HG03457 (cell line): ENCODE measurements around the gene PDIK1L.
A peak's percentile ranks its signal among the peaks of the same experiment; 100 is the strongest.

Source experiments
- ATAC-seq: cut with Tn5 transposase; IDR thresholded peaks from one replicate; pipeline ENCODE4 v1.9.1; 2021; ENCODE audit warnings: moderate number of reproducible peaks; ENCODE audit not compliant: unreplicated experiment

PDIK1L gene

DNA sequence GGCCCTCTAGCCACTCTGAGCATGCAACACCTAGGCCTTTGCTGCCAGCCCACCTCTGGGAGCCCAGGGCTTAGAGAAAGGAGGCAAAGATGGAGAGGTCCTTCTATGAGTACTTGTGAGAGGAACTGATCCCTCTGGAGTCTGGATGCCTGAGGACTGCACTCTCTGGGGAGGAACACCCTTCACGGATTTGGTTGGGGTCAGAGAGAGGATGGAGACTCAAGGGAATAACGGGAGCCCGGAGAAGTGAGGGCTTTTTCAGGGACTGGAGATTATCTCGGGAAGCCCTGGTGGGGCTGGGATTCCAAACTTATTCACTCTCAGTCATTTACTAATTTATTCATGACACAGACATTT, 57.6 kb downstream of the PDIK1L start:
- ATAC-seq = no peak

DNA sequence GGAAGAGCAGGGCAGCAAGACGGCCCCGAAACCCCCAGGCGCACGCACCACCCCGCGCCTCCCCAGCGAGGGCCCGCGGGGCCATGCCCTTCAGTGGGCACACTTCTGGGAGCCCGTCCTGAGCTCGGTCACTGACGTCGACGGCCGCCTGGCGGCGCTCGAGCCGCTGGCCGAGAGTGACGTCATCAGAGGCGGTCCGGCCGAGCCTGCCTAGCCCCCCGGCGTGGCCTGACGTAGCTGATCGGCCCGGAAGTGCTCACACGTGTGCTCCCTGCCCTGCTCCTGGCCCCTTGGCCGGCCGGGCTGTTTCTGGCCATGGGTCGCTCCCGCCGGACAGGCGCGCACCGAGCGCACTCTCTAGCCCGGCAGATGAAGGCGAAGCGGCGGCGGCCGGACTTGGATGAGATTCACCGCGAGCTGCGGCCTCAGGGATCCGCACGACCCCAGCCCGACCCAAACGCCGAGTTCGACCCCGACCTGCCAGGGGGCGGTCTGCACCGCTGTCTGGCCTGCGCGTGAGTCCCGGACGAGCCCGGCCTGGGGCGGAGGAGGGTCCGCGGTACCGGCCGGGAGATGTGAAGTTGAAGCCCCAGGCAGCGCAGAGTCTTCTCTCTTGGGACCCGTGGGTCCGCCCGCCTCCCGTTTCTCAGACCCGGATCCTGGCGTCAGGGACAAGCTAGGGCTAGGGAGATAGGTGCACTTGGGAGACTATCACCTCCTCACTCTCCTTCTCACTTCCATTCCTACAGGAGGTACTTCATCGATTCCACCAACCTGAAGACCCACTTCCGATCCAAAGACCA, 58.2 kb downstream of the PDIK1L start, which contains the start of gene ZNF593:
Gene ZNF593, plus strand, starts transcription at position 240 of the 803 bp plus-strand sequence. Its CDS starts 76 bp downstream, at position 316.
- peak; percentile 82 for ATAC-seq

DNA sequence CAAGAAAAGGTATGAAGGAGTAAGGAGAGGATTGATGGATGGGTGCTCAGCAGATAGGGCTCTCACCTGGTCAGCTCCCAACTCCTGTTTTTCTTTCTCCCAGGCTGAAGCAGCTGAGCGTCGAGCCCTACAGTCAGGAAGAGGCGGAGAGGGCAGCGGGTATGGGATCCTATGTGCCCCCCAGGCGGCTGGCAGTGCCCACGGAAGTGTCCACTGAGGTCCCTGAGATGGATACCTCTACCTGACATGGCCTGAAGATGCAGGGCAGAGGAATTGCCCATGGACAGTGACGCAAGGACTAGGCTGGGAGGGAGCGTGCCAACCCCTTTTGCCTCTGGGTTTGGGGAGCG, 58.8 kb downstream of the PDIK1L start:
- no peak for ATAC-seq

DNA sequence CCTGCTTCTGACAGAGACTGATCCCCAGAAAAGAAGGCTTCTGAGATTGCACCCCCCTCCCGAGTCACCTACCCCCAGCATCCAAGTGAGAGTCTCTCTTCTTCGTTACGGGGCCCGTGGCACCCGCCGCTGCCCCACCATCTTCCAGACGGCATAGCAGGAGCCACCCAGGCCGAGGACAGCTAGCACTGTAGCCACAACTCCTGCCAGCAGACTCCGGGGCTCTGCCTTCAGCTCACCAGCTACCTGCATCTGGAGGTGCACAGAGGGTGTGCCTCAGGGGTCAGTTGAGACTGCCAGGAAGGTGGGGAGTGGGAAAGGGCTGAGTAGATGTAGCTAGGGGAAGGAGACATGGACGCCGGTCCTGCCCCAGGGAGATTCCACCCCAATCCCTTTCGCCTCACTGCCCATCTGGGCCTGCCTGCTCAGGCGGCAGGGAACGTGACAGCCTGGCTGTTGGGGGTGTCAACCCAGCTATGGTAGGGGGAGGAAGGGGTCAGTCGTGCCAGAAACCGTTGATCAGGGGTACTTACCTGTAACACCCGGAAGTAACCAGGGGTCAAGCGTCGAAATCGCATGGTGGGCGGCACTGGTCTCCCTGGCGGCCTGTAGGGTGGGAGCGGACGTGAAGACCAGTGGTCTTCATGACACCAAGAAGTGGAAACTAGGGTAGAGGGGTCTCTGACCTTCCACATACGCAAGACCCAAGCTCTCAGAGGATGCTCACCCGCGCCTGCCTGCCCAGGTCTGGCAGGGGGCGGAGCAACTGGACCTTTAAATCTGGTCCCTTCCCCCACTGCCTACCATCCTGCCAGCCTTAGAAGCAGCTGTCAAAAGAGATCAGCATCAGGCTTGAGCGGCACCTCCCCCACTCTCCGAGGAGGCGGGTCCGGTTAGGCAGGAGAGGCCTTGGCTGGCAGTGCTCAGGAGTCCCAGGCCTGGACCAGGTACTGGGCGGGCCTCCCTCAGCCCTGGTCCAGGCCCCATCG, 59.8 kb downstream of the PDIK1L start, which contains the start of gene ZNF593OS:
Gene ZNF593OS, minus strand, starts transcription at position 749 of the 989 bp plus-strand sequence. Its CDS starts 171 bp downstream, at position 578.
- no peak for ATAC-seq
